T-helper 2 cell (primary cell): Measurements from ENCODE around the gene CFAP119.

Experiments used
- DNase-seq, 5 experiments: peaks; one replicate each; pipeline versions ENCODE4 v3.0.0 to v3.0.0-alpha.2; 2012 to 2022

Gene CFAP119

GRCh38 chr16:30760577-30761426 is 1.1 kb downstream of the CFAP119 start:
- no peak for DNase-seq

GRCh38 chr16:30760001-30760559 is 1.8 kb downstream of the CFAP119 start:
- no peak for DNase-seq

- DNase-seq: no peak
These were observed 2.8 kb downstream of the CFAP119 start for GRCh38 chr16:30758988-30759491.

- no peak for DNase-seq
These were observed 4.5 kb downstream of the CFAP119 start for GRCh38 chr16:30757316-30757715.

- no peak for DNase-seq
These were observed 5.1 kb downstream of the CFAP119 start for GRCh38 chr16:30756781-30757100.

GRCh38 chr16:30755955-30756780 is 5.7 kb downstream of the CFAP119 start:
- no peak for DNase-seq

GRCh38 chr16:30753596-30753995 is 8.3 kb downstream of the CFAP119 start:
- no peak for DNase-seq

GRCh38 chr16:30750876-30751465 is 10.9 kb downstream of the CFAP119 start:
- DNase-seq: no peak

GRCh38 chr16:30750201-30750600 is 11.7 kb downstream of the CFAP119 start:
- DNase-seq: no peak

- peak in 1 of 5 experiments; percentile 37 for DNase-seq
These were observed 13.0 kb downstream of the CFAP119 start for GRCh38 chr16:30748634-30749445.

- peak; percentile 89 to 99 (median 95) for DNase-seq
These were observed 13.8 kb downstream of the CFAP119 start, which contains the start of gene PHKG2 for GRCh38 chr16:30747799-30748633. Gene PHKG2, plus strand, starts transcription at chr16:30748425. Its CDS starts 396 bp downstream, at chr16:30748821.

GRCh38 chr16:30747331-30747730 is 14.5 kb downstream of the CFAP119 start:
- DNase-seq: no peak

GRCh38 chr16:30746638-30747175 is 15.2 kb downstream of the CFAP119 start:
- DNase-seq: no peak

- DNase-seq: no peak
These were observed 16.8 kb downstream of the CFAP119 start for GRCh38 chr16:30745082-30745481.

- no peak for DNase-seq
These were observed 17.7 kb downstream of the CFAP119 start for GRCh38 chr16:30744183-30744582.

- DNase-seq: no peak
These were observed 18.1 kb downstream of the CFAP119 start for GRCh38 chr16:30743716-30744115.

- DNase-seq: no peak
These were observed 20.4 kb downstream of the CFAP119 start for GRCh38 chr16:30741461-30741914.

- no peak for DNase-seq
These were observed 21.3 kb downstream of the CFAP119 start for GRCh38 chr16:30740364-30741251.
